Muscle of arm (tissue), 12 donors: ENCODE data around the gene ZNF394. TPM values are rescaled to one million over a fixed set of nuclear protein-coding genes. Genes with fewer than 3 reads are reported as not detected.

Source experiments
- DNase-seq: peaks from one replicate; pipeline ENCODE4 v3.0.0-alpha.2; 2013
- polyA plus RNA-seq, 12 donors: library from polyadenylated mRNA; unstranded; fragments of 120-200 nt; gene quantifications; one replicate each; pipeline ENCODE4 v1.2.1, GENCODE V29; 2013; ENCODE audit not compliant: insufficient read length in 12 of 12

The ZNF394 gene
- polyA plus RNA-seq, 12 donors, result 8.2 to 47.3 (median 9.8) TPM; not detected in 1

GRCh38 chr7:99453105-99453504 lies 47.0 kb downstream of the ZNF394 start:
- DNase-seq, result no peak

DNA sequence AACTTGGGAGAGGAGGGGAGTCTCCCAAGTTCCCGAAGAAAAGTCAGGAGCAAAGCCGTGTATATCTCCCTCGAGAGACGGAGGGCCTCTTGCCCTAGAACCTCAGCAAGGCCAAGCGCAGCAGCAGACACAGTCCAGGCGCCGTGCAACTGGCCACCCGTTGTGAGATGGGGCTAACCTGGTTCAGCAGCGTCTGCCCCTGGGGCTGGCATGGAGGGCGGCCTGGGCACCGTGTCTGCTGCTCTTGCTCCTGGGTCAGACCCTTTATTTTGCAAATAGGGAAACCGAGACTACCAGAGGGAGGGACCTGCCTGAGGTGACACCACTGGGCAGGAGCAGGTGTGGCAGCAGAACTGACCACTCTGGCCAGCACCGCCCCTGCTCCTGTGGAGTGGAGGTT lies 47.5 kb downstream of the ZNF394 start:
- DNase-seq, result no peak

DNA sequence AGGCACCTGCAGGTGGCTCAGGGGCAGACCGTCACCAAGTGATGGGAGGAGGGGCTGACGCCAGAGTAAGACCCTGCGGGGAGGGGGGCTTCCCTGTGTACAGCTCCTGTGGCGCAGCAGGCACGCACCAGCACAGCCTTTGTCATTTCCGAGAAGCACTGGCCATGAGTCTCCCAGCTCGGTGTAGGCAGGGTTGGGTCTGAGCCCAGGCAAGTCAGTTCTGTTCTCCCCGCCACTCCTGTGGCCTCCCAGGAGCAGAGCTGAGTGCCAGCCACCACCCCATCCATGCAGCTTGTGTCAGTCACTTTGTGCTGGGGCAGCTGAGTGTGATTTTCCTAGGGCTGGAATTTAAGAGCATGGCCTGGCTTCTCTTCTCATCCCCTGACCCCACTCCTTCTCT lies 48.1 kb downstream of the ZNF394 start:
- no peak for DNase-seq

DNA sequence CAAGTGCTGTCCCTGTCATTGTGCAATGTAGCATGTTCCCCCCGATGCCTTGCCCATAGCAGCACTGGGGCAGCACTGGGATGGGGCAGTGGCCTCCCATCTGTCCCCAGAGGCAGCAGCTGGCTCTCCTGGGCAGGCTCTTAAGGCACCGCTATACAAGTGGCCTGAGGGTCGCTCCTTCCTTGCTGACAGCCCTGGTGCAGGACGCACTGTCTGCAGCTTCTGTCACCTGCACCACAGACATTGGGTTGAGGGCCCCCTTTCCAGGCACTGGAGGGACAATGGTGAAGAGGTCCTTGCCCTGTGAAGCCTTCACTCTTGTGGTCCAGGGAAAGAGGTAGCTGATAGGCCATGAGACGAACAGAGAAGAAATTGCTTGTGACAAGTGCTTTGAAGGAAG lies 50.8 kb downstream of the ZNF394 start:
- no peak for DNase-seq

DNA sequence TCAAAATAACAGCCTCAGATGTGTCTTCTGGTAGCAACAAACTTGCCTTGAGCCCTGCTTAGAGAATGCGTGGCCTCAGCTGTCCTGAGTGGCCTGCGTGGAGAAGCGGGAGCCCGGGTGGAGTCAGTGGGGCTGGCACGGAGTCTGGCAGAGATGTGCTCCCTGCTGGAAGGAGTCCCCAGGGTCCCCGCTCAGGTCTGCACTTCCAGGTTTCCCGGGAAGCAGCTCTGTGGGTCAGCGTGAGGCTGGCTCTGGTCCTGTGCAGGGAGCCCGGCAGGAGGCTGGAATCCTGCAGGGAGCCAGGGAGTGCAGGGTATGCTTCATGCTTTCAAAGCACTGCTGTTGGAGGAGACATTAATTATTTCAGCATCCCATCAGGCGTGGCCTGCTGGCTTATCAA lies 51.2 kb downstream of the ZNF394 start:
- DNase-seq, result no peak

DNA sequence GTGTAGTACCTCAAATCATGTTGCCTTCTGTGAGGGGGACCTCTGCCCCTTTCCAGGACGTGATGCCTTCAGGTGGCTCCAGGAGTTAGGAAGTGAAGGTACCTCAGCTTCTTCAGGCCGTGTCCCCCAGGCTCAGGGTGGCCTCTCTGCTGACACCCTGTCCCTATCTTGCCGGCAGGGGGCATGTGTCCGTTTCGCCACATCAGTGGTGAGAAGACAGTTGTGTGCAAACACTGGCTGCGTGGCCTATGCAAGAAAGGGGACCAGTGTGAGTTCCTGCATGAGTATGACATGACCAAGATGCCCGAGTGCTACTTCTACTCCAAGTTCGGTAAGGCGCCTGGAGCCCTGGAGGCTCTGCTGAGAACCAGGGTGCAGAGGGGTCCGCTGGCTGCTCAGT lies 52.1 kb downstream of the ZNF394 start:
- no peak for DNase-seq

DNA sequence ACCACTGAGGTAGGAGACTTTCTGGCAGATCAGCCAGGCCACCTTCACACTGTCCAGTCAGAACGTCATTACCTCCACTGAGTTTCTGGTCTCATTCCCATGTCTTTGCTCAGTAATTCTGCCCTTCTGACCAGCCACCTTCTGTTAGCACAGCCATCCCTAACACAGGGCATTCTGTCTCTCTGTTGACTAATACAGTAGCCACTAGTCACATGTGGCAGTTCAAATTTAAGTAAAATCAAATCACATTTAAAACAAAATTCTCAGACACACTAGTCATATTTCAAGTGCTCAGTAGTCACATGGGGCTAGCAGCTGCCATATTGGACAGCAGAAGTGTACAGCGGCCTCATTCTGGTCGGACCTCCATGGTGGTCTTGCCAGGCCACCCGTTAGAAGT lies 54.0 kb downstream of the ZNF394 start:
- DNase-seq, result no peak

Other genes with a start within 250 kb of the ZNF394 start
- gene MYH16, start 227.4 kb downstream of the ZNF394 start, polyA plus RNA-seq, result under 1 TPM in 9 of 12 donors, not detected in 3; 0.12 to 0.49 (median 0.23) TPM
- 10 to 100 TPM in 11 of 12 donors, not detected in 1; 46.1 to 84.0 (median 69.8) TPM for gene ARPC1A, start 174.4 kb downstream of the ZNF394 start, polyA plus RNA-seq
- 10 to 100 TPM in 11 of 12 donors, not detected in 1; 26.8 to 69.4 (median 38.6) TPM for gene ARPC1B, start 125.6 kb downstream of the ZNF394 start, polyA plus RNA-seq
- 100 to 1,000 TPM in 8 of 12 donors, 10 to 100 TPM in 3, not detected in 1; 89.0 to 139 (median 109) TPM for gene PDAP1, start 91.7 kb downstream of the ZNF394 start, polyA plus RNA-seq
- 100 to 1,000 TPM in 2 of 12 donors, 10 to 100 TPM in 9, not detected in 1; 72.5 to 139 (median 77.8) TPM for gene BUD31, start 91.3 kb downstream of the ZNF394 start, polyA plus RNA-seq
- 1 to 10 TPM in 11 of 12 donors, not detected in 1; 2.2 to 7.4 (median 3.7) TPM for gene PTCD1, start 61.5 kb downstream of the ZNF394 start, polyA plus RNA-seq
- 10 to 100 TPM in 11 of 12 donors, not detected in 1; 23.4 to 46.9 (median 31.5) TPM for gene CPSF4, start 61.3 kb downstream of the ZNF394 start, polyA plus RNA-seq
- gene ATP5MF, start 34.1 kb downstream of the ZNF394 start, polyA plus RNA-seq, result 100 to 1,000 TPM in 11 of 12 donors, not detected in 1; 332 to 597 (median 369) TPM
- 10 to 100 TPM in 11 of 12 donors, not detected in 1; 15.6 to 59.2 (median 30.3) TPM for gene ZNF789, start 27.4 kb downstream of the ZNF394 start, polyA plus RNA-seq
- 10 to 100 TPM in 9 of 12 donors, 1 to 10 TPM in 2, not detected in 1; 7.0 to 12.1 (median 11.1) TPM for gene ZKSCAN5, start 4.4 kb upstream of the ZNF394 start, polyA plus RNA-seq
- gene FAM200A, start 51.8 kb upstream of the ZNF394 start, polyA plus RNA-seq, result 10 to 100 TPM in 6 of 12 donors, 1 to 10 TPM in 5, not detected in 1; 9.3 to 12.2 (median 10.5) TPM
- 10 to 100 TPM in 11 of 12 donors, not detected in 1; 34.5 to 84.8 (median 45.2) TPM for gene ZNF655, start 58.4 kb upstream of the ZNF394 start, polyA plus RNA-seq
- 1 to 10 TPM in 1 of 12 donors, under 1 TPM in 8, not detected in 3; 0.42 to 1.0 (median 0.87) TPM for gene TMEM225B, start 98.0 kb upstream of the ZNF394 start, polyA plus RNA-seq
- 10 to 100 TPM in 10 of 12 donors, 1 to 10 TPM in 1, not detected in 1; 9.9 to 26.8 (median 11.0) TPM for gene ZSCAN25, start 116.7 kb upstream of the ZNF394 start, polyA plus RNA-seq
- gene CYP3A5, start 179.7 kb upstream of the ZNF394 start, polyA plus RNA-seq, result 10 to 100 TPM in 1 of 12 donors, 1 to 10 TPM in 7, under 1 TPM in 3, not detected in 1; 0.68 to 14.2 (median 1.4) TPM
- 1 to 10 TPM in 4 of 12 donors, under 1 TPM in 5, not detected in 3; 0.24 to 9.4 (median 0.95) TPM for gene CYP3A7, start 234.9 kb upstream of the ZNF394 start, polyA plus RNA-seq